ENCODE data around the gene HOXA11.

- TF ChIP-seq CTCF (IDR thresholded peaks at IDR 0.05) (no peak), POLR2AphosphoS5 (IDR thresholded peaks at IDR 0.05) (no peak), EP300 (IDR thresholded peaks at IDR 0.05) (no peak), POLR2A (IDR thresholded peaks at IDR 0.05) (no peak)
These were observed 40.2 kb upstream of the HOXA11 start for GRCh38 chr7:27224983-27225934.
